Osteoblast (primary cell): ENCODE measurements around the gene FRMD3. TPM values are rescaled to one million over a fixed set of nuclear protein-coding genes. Genes with fewer than 3 reads are reported as not detected.

Experiments
- DNase-seq: peaks from one replicate; pipeline ENCODE4 v3.0.0; 2011; ENCODE audit warnings: low spot score, mixed read lengths; ENCODE audit not compliant: insufficient read length; ENCODE audit errors: missing footprints
- H2AFZ ChIP-seq: 2 replicates; pipeline ENCODE4 v1.6.0; 2011; ENCODE audit warnings: mild to moderate bottlenecking, low read length
- H3K27ac ChIP-seq: 2 replicates; pipeline ENCODE4 v1.5.1; 2011; ENCODE audit warnings: mild to moderate bottlenecking, low read depth, low read length, moderate library complexity
- H3K27me3 ChIP-seq: 2 replicates; pipeline ENCODE4 v1.6.0; 2012; ENCODE audit warnings: mild to moderate bottlenecking, control low read depth, inconsistent platforms, low read length, moderate library complexity; ENCODE audit not compliant: insufficient read depth
- H3K36me3 ChIP-seq: 2 replicates; pipeline ENCODE4 v1.5.1; 2011; ENCODE audit warnings: mild to moderate bottlenecking, low read length, control low read depth, moderate library complexity; ENCODE audit not compliant: insufficient read depth
- H3K4me1 ChIP-seq: 2 replicates; pipeline ENCODE4 v1.5.1; 2011; ENCODE audit warnings: mild to moderate bottlenecking, low read length, control low read depth, moderate library complexity; ENCODE audit not compliant: insufficient read depth
- H3K4me2 ChIP-seq: 2 replicates; pipeline ENCODE4 v1.6.0; 2011; ENCODE audit warnings: mild to moderate bottlenecking, low read length; ENCODE audit not compliant: insufficient read depth
- H3K4me3 ChIP-seq: fragments of 200-600 bp; sonication (generic); 3 replicates; pipeline ENCODE4 v1.5.1; 2012; ENCODE audit warnings: mild to moderate bottlenecking, low read length, inconsistent platforms; ENCODE audit not compliant: insufficient read depth
- H3K79me2 ChIP-seq: 2 replicates; pipeline ENCODE4 v1.6.0; 2012; ENCODE audit warnings: mild to moderate bottlenecking, low read length, control low read depth, inconsistent platforms; ENCODE audit not compliant: insufficient read depth
- H3K9me3 ChIP-seq: 2 replicates; pipeline ENCODE4 v1.5.1; 2011; ENCODE audit warnings: low read depth, low read length, control low read depth
- H4K20me1 ChIP-seq: 2 replicates; pipeline ENCODE4 v1.6.0; 2012; ENCODE audit warnings: mild to moderate bottlenecking, low read length, control low read depth; ENCODE audit not compliant: insufficient read depth
- total RNA-seq: library from RNA; depleted of rRNA; stranded (reverse); fragments of >200 nt; gene quantifications from 2 replicates; pipeline ENCODE4 v1.2.3, GENCODE V29; 2012
- TF ChIP-seq, protein P1 (sequence below): IDR thresholded peaks from 2 replicates; pipeline ENCODE4 v1.5.1; 2011; ENCODE audit warnings: mild to moderate bottlenecking, low read depth, low read length, moderate library complexity; ENCODE audit errors: extremely low read depth

The FRMD3 gene
- total RNA-seq, 1 donor, result 0.36 TPM

DNA sequence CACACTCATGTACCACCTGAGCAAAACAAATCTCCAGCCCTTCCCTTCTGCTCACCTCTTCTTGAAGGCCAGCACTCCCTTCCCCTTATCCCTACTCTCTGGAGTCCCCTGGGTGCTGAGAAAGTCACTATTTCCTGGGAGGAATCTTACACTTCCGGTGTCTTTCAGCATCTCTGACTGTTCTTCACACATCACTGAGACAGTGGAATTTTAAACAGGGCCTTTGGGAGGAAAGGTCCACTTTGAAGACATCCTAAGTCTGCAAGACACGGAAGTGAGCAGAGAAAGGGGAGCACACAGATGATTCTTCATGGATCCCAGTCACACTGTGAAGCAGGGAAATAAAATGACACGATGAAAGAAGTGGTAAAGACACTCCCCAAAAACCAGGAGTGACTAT lies 25.6 kb downstream of the FRMD3 start:
- no peaks in the 10 kb centered on the region for H3K79me2 ChIP-seq
- no peaks in the 10 kb centered on the region for H3K36me3 ChIP-seq
- H2AFZ ChIP-seq, result no peak overlapping the region
- TF ChIP-seq, protein P1, sequence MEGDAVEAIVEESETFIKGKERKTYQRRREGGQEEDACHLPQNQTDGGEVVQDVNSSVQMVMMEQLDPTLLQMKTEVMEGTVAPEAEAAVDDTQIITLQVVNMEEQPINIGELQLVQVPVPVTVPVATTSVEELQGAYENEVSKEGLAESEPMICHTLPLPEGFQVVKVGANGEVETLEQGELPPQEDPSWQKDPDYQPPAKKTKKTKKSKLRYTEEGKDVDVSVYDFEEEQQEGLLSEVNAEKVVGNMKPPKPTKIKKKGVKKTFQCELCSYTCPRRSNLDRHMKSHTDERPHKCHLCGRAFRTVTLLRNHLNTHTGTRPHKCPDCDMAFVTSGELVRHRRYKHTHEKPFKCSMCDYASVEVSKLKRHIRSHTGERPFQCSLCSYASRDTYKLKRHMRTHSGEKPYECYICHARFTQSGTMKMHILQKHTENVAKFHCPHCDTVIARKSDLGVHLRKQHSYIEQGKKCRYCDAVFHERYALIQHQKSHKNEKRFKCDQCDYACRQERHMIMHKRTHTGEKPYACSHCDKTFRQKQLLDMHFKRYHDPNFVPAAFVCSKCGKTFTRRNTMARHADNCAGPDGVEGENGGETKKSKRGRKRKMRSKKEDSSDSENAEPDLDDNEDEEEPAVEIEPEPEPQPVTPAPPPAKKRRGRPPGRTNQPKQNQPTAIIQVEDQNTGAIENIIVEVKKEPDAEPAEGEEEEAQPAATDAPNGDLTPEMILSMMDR, result no peak
- H3K27ac ChIP-seq, result no peak overlapping the region
- DNase-seq, result no peak
- no peaks in the 10 kb centered on the region for H4K20me1 ChIP-seq
- no peak overlapping the region for H3K4me3 ChIP-seq
- H3K4me1 ChIP-seq, result no peaks in the 10 kb centered on the region
- H3K4me2 ChIP-seq, result no peak overlapping the region
- H3K27me3 ChIP-seq, result no peaks in the 10 kb centered on the region
- no peaks in the 10 kb centered on the region for H3K9me3 ChIP-seq

DNA sequence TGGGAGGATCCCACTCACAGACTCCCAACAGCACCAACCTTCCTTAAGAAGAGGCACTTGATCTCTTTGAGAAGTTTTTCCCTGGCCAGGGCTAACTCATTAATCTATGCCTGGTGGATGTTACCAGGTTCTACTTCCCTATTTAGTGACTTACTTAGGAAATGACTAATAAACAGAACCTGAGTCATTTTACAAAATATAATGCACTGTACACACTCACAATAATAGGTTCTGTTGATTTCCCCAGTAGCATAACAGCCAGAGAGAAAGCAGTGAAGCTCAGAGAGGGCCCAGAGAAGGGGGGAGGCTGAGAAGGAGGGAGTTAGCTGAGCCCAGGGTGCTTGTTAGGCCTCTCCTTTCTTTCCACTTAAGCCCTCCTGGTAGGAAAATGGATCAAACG lies 27.1 kb downstream of the FRMD3 start:
- Histone ChIP-seq H3K27me3 (no peaks in the 10 kb centered on the region), H3K4me3 (no peak overlapping the region), H2AFZ (no peak overlapping the region), H4K20me1 (no peaks in the 10 kb centered on the region), H3K36me3 (no peaks in the 10 kb centered on the region), H3K4me2 (no peak overlapping the region), H3K9me3 (no peaks in the 10 kb centered on the region), H3K79me2 (no peaks in the 10 kb centered on the region), H3K4me1 (no peaks in the 10 kb centered on the region), H3K27ac (no peak overlapping the region)
- no peak for DNase-seq
- TF ChIP-seq, protein P1, result no peak

DNA sequence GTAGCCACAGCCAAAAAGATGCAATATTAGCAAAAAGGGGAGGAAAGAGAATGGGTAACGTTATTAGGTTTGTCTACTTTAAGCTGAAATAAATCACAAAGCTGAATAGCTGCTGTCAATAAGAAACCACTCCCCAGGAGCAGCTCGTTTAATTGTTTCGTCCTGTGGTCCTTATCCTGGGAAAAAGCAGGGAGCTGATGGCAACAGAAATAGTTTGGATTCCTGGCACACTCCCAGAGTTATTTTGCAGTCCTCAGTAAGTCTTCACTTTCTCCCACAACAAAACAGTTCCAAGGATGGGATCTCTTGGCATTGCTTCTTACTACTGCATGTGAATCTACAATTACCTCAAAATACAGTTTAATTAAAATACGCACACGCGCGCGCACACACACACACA lies 28.8 kb downstream of the FRMD3 start:
- Histone ChIP-seq H3K4me1 (no peaks in the 10 kb centered on the region), H3K27me3 (no peaks in the 10 kb centered on the region), H3K4me2 (no peak overlapping the region), H3K36me3 (no peaks in the 10 kb centered on the region), H2AFZ (no peak overlapping the region), H3K79me2 (no peaks in the 10 kb centered on the region), H3K9me3 (no peaks in the 10 kb centered on the region), H4K20me1 (no peaks in the 10 kb centered on the region), H3K4me3 (no peak overlapping the region), H3K27ac (no peak overlapping the region)
- TF ChIP-seq, protein P1, result no peak
- DNase-seq, result no peak

DNA sequence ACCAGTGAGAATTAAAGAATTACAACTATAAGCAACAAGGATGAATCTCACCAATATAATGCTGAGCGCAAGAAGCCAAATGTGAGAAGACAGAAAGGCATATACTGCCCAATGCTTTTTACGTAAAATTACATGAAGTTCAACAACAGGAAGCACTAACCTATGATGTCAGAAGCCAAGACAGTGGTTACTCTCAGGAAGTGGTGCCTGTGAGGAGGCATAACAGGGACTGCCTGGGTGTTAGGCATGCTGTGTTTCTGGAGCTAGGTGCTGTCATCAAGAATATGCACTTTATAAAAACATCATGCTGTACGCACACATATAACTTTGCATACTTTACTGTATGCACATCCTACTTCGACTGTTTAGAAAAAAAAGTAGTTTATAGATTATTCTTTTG lies 30.1 kb downstream of the FRMD3 start:
- Histone ChIP-seq H2AFZ (no peak overlapping the region), H3K27ac (no peak overlapping the region), H3K27me3 (no peaks in the 10 kb centered on the region), H3K9me3 (no peaks in the 10 kb centered on the region), H3K79me2 (no peaks in the 10 kb centered on the region), H3K4me3 (no peak overlapping the region), H3K4me1 (no peaks in the 10 kb centered on the region), H3K4me2 (no peak overlapping the region), H4K20me1 (no peaks in the 10 kb centered on the region), H3K36me3 (no peaks in the 10 kb centered on the region)
- TF ChIP-seq, protein P1, result no peak
- no peak for DNase-seq
